VCaP (cell line): ENCODE measurements around the gene MKRN2.
"Not testable (repeated sequence)": the region's sequence is repeated elsewhere in the genome, so short reads cannot be mapped to it uniquely, and the experiment has no call there.

Experiments
- H3K27ac ChIP-seq: fragments of 450-650 bp; 2 replicates; pipeline ENCODE4 v1.5.1; 2017
- TF ChIP-seq, protein P1 (sequence below): fragments of 450-650 bp; conservative IDR thresholded peaks from 2 replicates; pipeline ENCODE4 v1.5.1; 2017; ENCODE audit warnings: mild to moderate bottlenecking, moderate library complexity

MKRN2 gene

DNA sequence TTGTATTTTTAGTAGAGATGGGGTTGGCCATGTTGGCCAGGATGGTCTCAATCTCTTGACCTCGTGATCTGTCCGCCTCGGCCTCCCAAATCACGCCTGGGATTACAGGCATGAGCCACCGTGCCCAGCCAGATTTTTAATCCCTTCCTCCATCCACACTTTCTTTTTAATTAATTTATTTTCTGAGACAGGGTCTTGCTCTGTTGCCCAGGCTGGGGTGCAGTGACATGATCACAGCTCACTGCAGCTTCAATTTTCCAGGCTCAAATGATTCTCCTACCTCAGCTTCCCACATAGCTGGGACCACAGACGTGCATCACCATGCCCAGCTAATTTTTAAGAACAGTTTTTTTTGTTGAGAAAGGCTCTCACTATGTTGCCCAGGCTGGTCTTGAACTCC lies 63.4 kb downstream of the MKRN2 start:
- TF ChIP-seq, protein P1, sequence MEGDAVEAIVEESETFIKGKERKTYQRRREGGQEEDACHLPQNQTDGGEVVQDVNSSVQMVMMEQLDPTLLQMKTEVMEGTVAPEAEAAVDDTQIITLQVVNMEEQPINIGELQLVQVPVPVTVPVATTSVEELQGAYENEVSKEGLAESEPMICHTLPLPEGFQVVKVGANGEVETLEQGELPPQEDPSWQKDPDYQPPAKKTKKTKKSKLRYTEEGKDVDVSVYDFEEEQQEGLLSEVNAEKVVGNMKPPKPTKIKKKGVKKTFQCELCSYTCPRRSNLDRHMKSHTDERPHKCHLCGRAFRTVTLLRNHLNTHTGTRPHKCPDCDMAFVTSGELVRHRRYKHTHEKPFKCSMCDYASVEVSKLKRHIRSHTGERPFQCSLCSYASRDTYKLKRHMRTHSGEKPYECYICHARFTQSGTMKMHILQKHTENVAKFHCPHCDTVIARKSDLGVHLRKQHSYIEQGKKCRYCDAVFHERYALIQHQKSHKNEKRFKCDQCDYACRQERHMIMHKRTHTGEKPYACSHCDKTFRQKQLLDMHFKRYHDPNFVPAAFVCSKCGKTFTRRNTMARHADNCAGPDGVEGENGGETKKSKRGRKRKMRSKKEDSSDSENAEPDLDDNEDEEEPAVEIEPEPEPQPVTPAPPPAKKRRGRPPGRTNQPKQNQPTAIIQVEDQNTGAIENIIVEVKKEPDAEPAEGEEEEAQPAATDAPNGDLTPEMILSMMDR: no peak
- H3K27ac ChIP-seq: no peak overlapping the region

DNA sequence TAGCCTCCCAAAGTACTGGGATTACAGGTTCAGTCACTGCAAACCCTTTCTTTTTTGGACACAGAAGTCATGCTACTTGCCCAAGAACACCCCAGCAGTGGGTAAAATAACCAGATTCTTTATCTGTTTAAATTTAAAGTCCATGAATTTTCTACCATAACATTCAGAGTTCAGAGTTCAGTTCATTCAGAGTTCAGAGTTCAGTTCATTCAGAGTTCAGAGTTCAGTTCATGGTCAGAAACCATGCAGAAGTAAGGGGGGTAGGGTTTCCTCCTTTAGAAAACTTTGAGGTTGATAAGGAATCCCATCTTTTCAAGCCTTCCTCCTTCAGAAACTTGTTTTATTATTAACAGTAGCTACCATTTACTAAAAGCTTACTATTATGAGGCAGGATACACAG lies 63.8 kb downstream of the MKRN2 start:
- H3K27ac ChIP-seq: no peak overlapping the region
- TF ChIP-seq, protein P1: no peak

DNA sequence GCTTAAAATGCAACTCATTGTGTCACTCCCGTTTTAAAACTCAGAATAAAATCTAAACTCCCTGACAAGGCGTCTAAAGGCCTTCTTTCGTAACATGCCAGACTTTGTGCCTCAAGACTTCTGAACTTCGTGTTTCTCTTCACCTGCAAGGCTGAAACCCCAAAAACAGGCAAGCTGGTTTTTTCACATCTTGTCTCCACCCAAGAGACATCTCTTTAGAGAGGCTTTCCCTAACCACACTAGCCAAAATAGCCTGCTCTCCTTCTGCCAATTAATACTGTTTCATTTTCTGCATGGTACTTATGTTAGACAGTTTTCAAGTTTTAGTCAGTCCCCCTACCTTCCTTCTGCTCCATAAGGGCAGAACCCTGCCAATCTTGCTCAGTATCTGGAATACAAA lies 65.4 kb downstream of the MKRN2 start:
- no peak overlapping the region for H3K27ac ChIP-seq
- TF ChIP-seq, protein P1: no peak

DNA sequence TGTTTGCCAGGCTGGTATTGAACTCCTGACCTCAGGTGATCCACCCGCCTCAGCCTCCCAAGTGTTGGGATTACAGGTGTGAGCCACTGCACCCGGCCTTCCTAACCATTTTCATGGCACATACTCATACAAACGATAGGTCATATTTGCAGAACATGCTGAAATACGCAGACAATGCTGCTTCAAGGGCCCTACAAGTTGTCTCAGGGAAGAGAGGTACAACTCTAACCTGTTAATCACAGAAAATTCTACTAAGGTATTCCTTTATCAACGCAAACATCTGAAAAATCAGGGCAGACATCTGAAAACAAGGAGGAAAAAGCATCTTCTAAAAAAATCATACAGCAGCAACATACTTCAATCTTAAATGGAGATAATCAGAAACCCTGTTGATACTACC lies 67.2 kb downstream of the MKRN2 start:
- H3K27ac ChIP-seq: no peak overlapping the region
- TF ChIP-seq, protein P1: no peak

DNA sequence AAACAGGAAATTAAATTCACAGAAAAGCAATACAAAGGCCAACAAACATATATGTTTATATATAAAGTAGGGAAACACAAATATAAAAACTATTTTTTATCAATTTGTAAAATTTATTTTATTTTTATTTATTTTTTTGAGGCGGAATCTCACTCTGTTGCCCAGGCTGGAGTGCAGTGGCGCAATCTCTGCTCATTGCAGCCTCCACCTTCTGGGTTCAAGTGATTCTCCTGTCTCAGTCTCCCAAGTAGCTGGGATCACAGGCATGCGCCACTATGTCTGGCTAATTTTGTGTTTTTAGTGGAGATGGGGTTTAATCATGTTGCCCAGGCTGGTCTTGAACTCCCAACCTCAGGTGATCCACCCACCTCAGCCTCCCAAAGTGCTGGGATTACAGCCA lies 68.1 kb downstream of the MKRN2 start:
- H3K27ac ChIP-seq: not testable (repeated sequence)

DNA sequence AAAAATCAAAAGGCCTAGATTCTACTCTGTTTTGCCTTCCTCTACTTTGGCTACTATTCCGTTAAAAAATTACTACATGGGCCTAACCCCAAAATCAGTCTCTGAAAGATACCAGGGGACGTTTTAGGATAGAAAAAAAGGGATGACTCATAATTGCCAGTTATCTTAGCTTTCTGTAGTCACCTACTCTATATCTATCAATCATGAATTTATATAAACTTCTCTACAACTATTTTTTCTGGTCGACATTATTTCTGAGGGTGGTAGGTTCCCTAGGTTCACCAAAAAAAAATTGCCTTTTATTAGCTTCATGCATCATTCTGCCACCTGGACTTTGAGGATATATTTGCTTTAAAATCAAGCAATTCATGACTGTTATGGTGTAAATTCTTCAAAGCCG lies 70.5 kb downstream of the MKRN2 start:
- peak overlapping the region; percentile 67 for H3K27ac ChIP-seq
- TF ChIP-seq, protein P1: no peak

DNA sequence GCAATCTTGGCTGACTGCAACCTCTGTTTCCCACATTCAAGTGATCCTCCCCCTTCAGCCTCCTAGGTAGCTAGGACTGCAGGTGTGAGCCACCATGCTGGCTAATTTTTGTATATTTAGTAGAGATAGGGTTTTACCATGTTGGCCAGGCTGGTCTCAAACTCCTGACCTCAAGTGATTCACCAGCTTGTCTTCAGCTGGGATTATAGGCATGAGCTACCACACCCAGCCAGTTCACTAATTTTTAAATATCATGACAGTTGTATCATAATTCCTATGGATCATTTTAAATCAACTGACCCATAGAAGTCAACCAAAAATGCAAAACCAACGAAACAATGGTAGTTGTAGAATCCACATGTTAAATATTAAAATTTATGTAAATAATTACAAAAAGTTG lies 71.9 kb downstream of the MKRN2 start:
- H3K27ac ChIP-seq: peak overlapping the region; percentile 67
- TF ChIP-seq, protein P1: no peak

DNA sequence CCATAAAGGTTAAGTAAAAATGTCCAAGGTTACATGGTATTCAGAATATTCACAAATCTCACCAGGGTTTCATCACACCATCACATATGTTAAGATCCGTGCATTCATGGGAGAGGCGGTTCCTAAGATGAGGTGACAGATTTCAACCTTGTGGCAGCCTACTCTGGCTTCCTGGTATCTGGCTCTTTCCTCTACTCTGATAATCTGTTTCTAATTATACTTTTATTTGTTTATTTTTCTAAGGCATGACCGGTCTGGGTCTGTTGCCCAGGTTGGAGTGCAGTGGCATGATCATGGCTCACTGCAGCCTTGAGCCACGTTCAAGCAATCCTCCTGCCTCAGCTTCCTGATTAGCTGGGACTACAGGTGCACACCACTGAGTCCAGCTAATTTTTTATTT lies 72.7 kb downstream of the MKRN2 start:
- TF ChIP-seq, protein P1: no peak
- peak overlapping the region; percentile 67 for H3K27ac ChIP-seq
